T follicular helper cell (primary cell): ENCODE data around the gene XYLT1.
A peak's percentile ranks its signal among the peaks of the same experiment; 100 is the strongest.

Experiments
- DNase-seq: peaks from one replicate; pipeline ENCODE4 v3.0.0-alpha.2; 2020; ENCODE audit warnings: low read depth

The XYLT1 gene

GRCh38 chr16:17396762-17397498 is 73.8 kb downstream of the XYLT1 start:
- DNase-seq: peak; percentile 45

GRCh38 chr16:17395849-17396480 is 74.8 kb downstream of the XYLT1 start:
- DNase-seq: no peak

GRCh38 chr16:17392857-17393692 is 77.7 kb downstream of the XYLT1 start:
- no peak for DNase-seq

- DNase-seq: no peak
Observed at GRCh38 chr16:17392127-17392856, 78.5 kb downstream of the XYLT1 start.

- DNase-seq: no peak
Observed at GRCh38 chr16:17391715-17392114, 79.0 kb downstream of the XYLT1 start.

GRCh38 chr16:17389384-17389783 is 81.4 kb downstream of the XYLT1 start:
- DNase-seq: no peak

GRCh38 chr16:17387256-17387655 is 83.5 kb downstream of the XYLT1 start:
- DNase-seq: no peak

- DNase-seq: no peak
Observed at GRCh38 chr16:17386229-17386628, 84.5 kb downstream of the XYLT1 start.

- no peak for DNase-seq
Observed at GRCh38 chr16:17384471-17384870, 86.3 kb downstream of the XYLT1 start.

GRCh38 chr16:17382949-17383863 is 87.6 kb downstream of the XYLT1 start:
- DNase-seq: no peak

- DNase-seq: no peak
Observed at GRCh38 chr16:17382514-17382913, 88.2 kb downstream of the XYLT1 start.

GRCh38 chr16:17381784-17382183 is 89.0 kb downstream of the XYLT1 start:
- no peak for DNase-seq

GRCh38 chr16:17380613-17381012 is 90.1 kb downstream of the XYLT1 start:
- no peak for DNase-seq

GRCh38 chr16:17379121-17379571 is 91.6 kb downstream of the XYLT1 start:
- DNase-seq: no peak

- DNase-seq: no peak
Observed at GRCh38 chr16:17377360-17378324, 93.1 kb downstream of the XYLT1 start.

- DNase-seq: no peak
Observed at GRCh38 chr16:17375461-17376304, 95.1 kb downstream of the XYLT1 start.

GRCh38 chr16:17374668-17375255 is 96.0 kb downstream of the XYLT1 start:
- no peak for DNase-seq

- DNase-seq: no peak
Observed at GRCh38 chr16:17373533-17373932, 97.2 kb downstream of the XYLT1 start.
